Fibroblast of lung (primary cell): ENCODE measurements around the gene WIZ. TPM values are rescaled to one million over a fixed set of nuclear protein-coding genes. Genes with fewer than 3 reads are reported as not detected.
"Not testable (repeated sequence)": the region's sequence is repeated elsewhere in the genome, so short reads cannot be mapped to it uniquely, and the experiment has no call there.

ENCODE experiments used
- DNase-seq, 2 donors: peaks; one replicate each; pipeline versions ENCODE4 v3.0.0 to v3.0.0-alpha.2; 2010; ENCODE audit warnings: low read depth in 2 of 2
- H2AFZ ChIP-seq: 2 replicates; pipeline ENCODE4 v1.5.1; 2012; ENCODE audit warnings: low read length, control low read depth, inconsistent platforms
- H3K27ac ChIP-seq: 2 replicates; pipeline ENCODE4 v1.5.1; 2011; ENCODE audit warnings: low read length, control low read depth; ENCODE audit not compliant: insufficient read depth
- H3K27me3 ChIP-seq: 2 replicates; pipeline ENCODE4 v1.5.1; 2011; ENCODE audit warnings: mild to moderate bottlenecking, low read length; ENCODE audit not compliant: control insufficient read depth, insufficient read depth
- H3K36me3 ChIP-seq: 2 replicates; pipeline ENCODE4 v1.5.1; 2011; ENCODE audit warnings: low read length; ENCODE audit not compliant: control insufficient read depth, insufficient read depth
- H3K4me1 ChIP-seq: 2 replicates; pipeline ENCODE4 v1.5.1; 2011; ENCODE audit warnings: low read length; ENCODE audit not compliant: control insufficient read depth, insufficient read depth; ENCODE audit errors: extremely low read depth
- H3K4me2 ChIP-seq: 2 replicates; pipeline ENCODE4 v1.5.1; 2011; ENCODE audit warnings: low read length, control low read depth; ENCODE audit not compliant: insufficient read depth; ENCODE audit errors: extremely low read depth
- H3K4me3 ChIP-seq, 4 experiments: fragments of 200-600 bp in 1 of 4; sonication (generic) in 1 of 4; replicated peaks in 1 of 4; 2 replicates each; pipeline ENCODE4 v1.5.1; 2011 to 2016; ENCODE audit warnings: low read length in 4 of 4, low read depth in 3 of 4, mild to moderate bottlenecking in 3 of 4, control low read depth in 2 of 4, inconsistent platforms in 1 of 4, mixed read lengths in 1 of 4; ENCODE audit not compliant: insufficient read depth in 1 of 4; ENCODE audit errors: control extremely low read depth in 1 of 4
- H3K79me2 ChIP-seq: 2 replicates; pipeline ENCODE4 v1.5.1; 2012; ENCODE audit warnings: mild to moderate bottlenecking, low read length, inconsistent platforms; ENCODE audit not compliant: control insufficient read depth, insufficient read depth
- H3K9ac ChIP-seq: 2 replicates; pipeline ENCODE4 v1.5.1; 2011; ENCODE audit warnings: mild to moderate bottlenecking, low read length, control low read depth; ENCODE audit not compliant: insufficient read depth
- H3K9me3 ChIP-seq: 2 replicates; pipeline ENCODE4 v1.5.1; 2012; ENCODE audit warnings: low read depth, low read length; ENCODE audit not compliant: control insufficient read depth, insufficient read depth
- H4K20me1 ChIP-seq: 2 replicates; pipeline ENCODE4 v1.5.1; 2011; ENCODE audit warnings: low read length; ENCODE audit not compliant: control insufficient read depth, insufficient read depth; ENCODE audit errors: extremely low read depth
- EZH2 ChIP-seq: IDR thresholded peaks from 2 replicates; pipeline ENCODE4 v1.5.1; 2012; ENCODE audit warnings: low read length, control low read depth, mild to moderate bottlenecking; ENCODE audit errors: missing control alignments
- polyA plus RNA-seq, 2 donors: library from polyadenylated mRNA; depleted of rRNA in 1 of 2; stranded (reverse) in 1 of 2; unstranded in 1 of 2; fragments of >200 nt; gene quantifications; 2 replicates each; pipeline ENCODE4 v1.2.1, GENCODE V29; 2011 to 2012; ENCODE audit warnings: missing spikeins in 1 of 2
- total RNA-seq: library from RNA; depleted of rRNA; stranded (reverse); fragments of >200 nt; gene quantifications from 2 replicates; pipeline ENCODE4 v1.2.1, GENCODE V29; 2014
- TF ChIP-seq, protein P1 (sequence below), 2 donors: IDR thresholded peaks in 1 of 2; conservative IDR thresholded peaks in 1 of 2; 1 replicate in 1 of 2; 2 replicates in 1 of 2; pipeline ENCODE4 v1.5.1; 2011 to 2012; ENCODE audit warnings: low read length in 2 of 2, control low read depth in 1 of 2, inconsistent platforms in 1 of 2, low read depth in 1 of 2, mild to moderate bottlenecking in 1 of 2

Gene WIZ
- total and polyA plus RNA-seq, 2 donors (not counting 1 experiment from before 2014, with no cell fraction given), result 7.5 to 9.7 TPM

DNA sequence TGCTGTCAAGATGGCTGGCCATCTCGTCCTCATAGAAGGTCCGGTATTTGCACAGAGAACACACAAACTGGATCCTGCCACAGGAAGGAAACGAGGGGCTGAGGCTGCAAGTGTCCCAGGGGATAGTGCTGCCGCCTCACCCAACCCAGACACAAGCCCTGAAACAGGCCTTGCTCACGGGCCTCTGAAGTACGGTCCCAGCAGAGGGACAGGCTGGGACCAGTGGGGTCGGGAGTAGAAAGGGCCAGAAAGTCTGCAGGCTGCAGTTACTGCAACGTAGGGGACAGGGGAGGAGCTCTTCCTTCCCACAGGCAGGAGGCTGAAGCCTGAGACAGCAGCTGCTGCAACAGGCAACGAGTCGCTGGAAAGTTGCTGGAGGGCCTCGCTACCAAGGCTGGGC, 52.0 kb downstream of the WIZ start:
- TF ChIP-seq EZH2, result no peak
- TF ChIP-seq, protein P1, sequence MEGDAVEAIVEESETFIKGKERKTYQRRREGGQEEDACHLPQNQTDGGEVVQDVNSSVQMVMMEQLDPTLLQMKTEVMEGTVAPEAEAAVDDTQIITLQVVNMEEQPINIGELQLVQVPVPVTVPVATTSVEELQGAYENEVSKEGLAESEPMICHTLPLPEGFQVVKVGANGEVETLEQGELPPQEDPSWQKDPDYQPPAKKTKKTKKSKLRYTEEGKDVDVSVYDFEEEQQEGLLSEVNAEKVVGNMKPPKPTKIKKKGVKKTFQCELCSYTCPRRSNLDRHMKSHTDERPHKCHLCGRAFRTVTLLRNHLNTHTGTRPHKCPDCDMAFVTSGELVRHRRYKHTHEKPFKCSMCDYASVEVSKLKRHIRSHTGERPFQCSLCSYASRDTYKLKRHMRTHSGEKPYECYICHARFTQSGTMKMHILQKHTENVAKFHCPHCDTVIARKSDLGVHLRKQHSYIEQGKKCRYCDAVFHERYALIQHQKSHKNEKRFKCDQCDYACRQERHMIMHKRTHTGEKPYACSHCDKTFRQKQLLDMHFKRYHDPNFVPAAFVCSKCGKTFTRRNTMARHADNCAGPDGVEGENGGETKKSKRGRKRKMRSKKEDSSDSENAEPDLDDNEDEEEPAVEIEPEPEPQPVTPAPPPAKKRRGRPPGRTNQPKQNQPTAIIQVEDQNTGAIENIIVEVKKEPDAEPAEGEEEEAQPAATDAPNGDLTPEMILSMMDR (conservative IDR thresholded peaks at IDR 0.05 in 1 of 2, IDR thresholded peaks at IDR 0.05 in 1 of 2; ENCODE audit: low read depth in 1 of 2, low read length in 2 of 2), result no peak
- no peaks in the 10 kb centered on the region for H3K4me1 ChIP-seq
- H3K4me3 ChIP-seq, result no peak overlapping the region
- no peaks in the 10 kb centered on the region for H3K9me3 ChIP-seq
- H3K79me2 ChIP-seq, result peaks cover 17% of the 10 kb centered on the region
- H3K27me3 ChIP-seq, result no peaks in the 10 kb centered on the region
- H3K4me2 ChIP-seq, result no peak overlapping the region
- peaks cover 44% of the 10 kb centered on the region for H3K36me3 ChIP-seq
- no peak for DNase-seq
- no peak overlapping the region for H2AFZ ChIP-seq
- no peaks in the 10 kb centered on the region for H4K20me1 ChIP-seq
- no peak overlapping the region for H3K9ac ChIP-seq
- no peak overlapping the region for H3K27ac ChIP-seq

DNA sequence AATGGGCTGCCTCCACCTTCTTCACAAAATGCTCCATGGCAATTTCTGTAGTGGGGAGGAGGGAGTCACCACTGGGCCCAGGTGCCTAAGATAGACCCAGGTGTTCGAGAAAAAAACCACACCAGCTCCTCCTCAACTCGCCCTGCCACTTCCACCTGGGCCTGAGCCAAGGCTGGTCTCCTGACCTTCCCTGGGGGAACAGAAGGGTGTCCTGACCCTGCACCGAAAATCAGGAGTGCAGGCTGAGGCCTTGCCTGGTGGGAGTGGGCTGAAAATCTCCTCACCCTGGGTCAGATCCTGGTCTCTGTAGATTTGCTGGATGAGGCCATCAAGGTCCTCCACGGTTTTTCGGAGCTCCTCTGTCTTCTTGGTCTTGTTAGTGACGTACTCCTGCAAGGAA, 52.5 kb downstream of the WIZ start:
- Histone ChIP-seq H3K79me2 (peaks cover 12% of the 10 kb centered on the region), H3K36me3 (peaks cover 44% of the 10 kb centered on the region), H4K20me1 (no peaks in the 10 kb centered on the region)

DNA sequence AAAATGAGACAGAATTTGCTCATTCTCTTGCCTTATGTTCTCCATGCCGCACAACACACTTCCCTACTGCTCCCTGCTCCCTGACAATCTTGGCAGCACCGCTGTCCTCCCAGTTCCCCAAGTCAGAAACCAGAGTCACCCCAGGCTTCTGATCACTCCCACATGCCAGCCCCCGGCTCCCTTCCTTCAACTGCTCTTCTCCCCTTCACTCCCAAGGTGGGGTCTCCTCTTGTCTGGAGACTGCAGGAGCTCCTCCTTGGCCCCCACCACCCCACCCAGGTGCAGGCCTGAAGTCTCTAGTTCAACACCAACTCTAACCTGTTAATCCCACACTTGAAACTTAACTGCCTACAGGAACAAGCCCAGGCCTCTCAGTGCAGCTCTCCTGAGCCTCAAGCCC, 53.3 kb downstream of the WIZ start:
- no peak for DNase-seq
- no peak overlapping the region for H3K4me2 ChIP-seq
- no peak for TF ChIP-seq EZH2
- TF ChIP-seq, protein P1 (conservative IDR thresholded peaks at IDR 0.05 in 1 of 2, IDR thresholded peaks at IDR 0.05 in 1 of 2; ENCODE audit: low read depth in 1 of 2, low read length in 2 of 2), result no peak
- H3K79me2 ChIP-seq, result peaks cover 7% of the 10 kb centered on the region
- no peaks in the 10 kb centered on the region for H3K27me3 ChIP-seq
- no peak overlapping the region for H3K27ac ChIP-seq
- H3K4me1 ChIP-seq, result no peaks in the 10 kb centered on the region
- peaks cover 43% of the 10 kb centered on the region for H3K36me3 ChIP-seq
- no peak overlapping the region for H3K9ac ChIP-seq
- no peaks in the 10 kb centered on the region for H3K9me3 ChIP-seq
- H3K4me3 ChIP-seq, result no peak overlapping the region
- H2AFZ ChIP-seq, result no peak overlapping the region
- H4K20me1 ChIP-seq, result no peaks in the 10 kb centered on the region

More for the DNA sequence above, 52.5 kb downstream of the WIZ start:
- Histone ChIP-seq H3K4me3 (no peak overlapping the region), H3K27ac (no peak overlapping the region), H3K4me1 (no peaks in the 10 kb centered on the region), H3K4me2 (no peak overlapping the region), H3K9me3 (no peaks in the 10 kb centered on the region), H3K27me3 (no peaks in the 10 kb centered on the region), H3K9ac (no peak overlapping the region), H2AFZ (no peak overlapping the region)
- no peak for DNase-seq
- no peak for TF ChIP-seq EZH2
- TF ChIP-seq, protein P1 (conservative IDR thresholded peaks at IDR 0.05 in 1 of 2, IDR thresholded peaks at IDR 0.05 in 1 of 2; ENCODE audit: low read depth in 1 of 2, low read length in 2 of 2), result no peak

DNA sequence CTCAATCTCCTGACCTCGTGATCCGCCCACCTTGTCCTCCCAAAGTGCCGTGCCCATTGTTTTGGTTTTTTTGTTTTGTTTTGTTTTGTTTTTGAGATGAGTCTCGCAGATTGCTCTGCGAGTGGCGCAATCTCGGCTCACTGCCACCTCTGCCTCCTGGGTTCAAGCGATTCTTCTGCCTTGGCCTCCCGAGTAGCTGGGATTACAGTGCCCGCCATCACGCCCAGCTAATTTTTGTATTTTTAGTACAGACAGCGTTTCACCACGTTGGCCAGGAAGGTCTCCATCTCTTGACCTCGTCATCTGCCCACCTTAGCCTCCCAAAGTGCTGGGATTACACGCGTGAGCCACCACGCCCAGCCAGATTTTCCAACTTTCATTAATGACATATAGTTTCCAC, 54.5 kb downstream of the WIZ start:
- not testable (repeated sequence) for H4K20me1 ChIP-seq, DNase-seq
- peaks cover 38% of the 10 kb centered on the region for H3K36me3 ChIP-seq

More for the DNA sequence above, 54.5 kb downstream of the WIZ start:
- H3K79me2 ChIP-seq, H3K4me2 ChIP-seq, H3K4me1 ChIP-seq, H3K9ac ChIP-seq, H3K27ac ChIP-seq, H2AFZ ChIP-seq, H3K9me3 ChIP-seq, H3K4me3 ChIP-seq, H3K27me3 ChIP-seq: not testable (repeated sequence)
